Measurements from ENCODE around the gene DIAPH2.

GRCh38 chrX:97039363-97040029 lies 354.9 kb downstream of the DIAPH2 start:
- TF ChIP-seq EZH2 (IDR thresholded peaks at IDR 0.05; ENCODE audit: borderline replicate concordance, insufficient read depth, low read depth, low read length, poor library complexity, severe bottlenecking): no peak
- no peak for TF ChIP-seq CTCF (IDR thresholded peaks at IDR 0.05)

All from B cell (primary cell).